Measurements from ENCODE around the gene NEU3.
A peak's percentile ranks its signal among the peaks of the same experiment; 100 is the strongest.

Gene NEU3, protein sequence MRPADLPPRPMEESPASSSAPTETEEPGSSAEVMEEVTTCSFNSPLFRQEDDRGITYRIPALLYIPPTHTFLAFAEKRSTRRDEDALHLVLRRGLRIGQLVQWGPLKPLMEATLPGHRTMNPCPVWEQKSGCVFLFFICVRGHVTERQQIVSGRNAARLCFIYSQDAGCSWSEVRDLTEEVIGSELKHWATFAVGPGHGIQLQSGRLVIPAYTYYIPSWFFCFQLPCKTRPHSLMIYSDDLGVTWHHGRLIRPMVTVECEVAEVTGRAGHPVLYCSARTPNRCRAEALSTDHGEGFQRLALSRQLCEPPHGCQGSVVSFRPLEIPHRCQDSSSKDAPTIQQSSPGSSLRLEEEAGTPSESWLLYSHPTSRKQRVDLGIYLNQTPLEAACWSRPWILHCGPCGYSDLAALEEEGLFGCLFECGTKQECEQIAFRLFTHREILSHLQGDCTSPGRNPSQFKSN

DNA sequence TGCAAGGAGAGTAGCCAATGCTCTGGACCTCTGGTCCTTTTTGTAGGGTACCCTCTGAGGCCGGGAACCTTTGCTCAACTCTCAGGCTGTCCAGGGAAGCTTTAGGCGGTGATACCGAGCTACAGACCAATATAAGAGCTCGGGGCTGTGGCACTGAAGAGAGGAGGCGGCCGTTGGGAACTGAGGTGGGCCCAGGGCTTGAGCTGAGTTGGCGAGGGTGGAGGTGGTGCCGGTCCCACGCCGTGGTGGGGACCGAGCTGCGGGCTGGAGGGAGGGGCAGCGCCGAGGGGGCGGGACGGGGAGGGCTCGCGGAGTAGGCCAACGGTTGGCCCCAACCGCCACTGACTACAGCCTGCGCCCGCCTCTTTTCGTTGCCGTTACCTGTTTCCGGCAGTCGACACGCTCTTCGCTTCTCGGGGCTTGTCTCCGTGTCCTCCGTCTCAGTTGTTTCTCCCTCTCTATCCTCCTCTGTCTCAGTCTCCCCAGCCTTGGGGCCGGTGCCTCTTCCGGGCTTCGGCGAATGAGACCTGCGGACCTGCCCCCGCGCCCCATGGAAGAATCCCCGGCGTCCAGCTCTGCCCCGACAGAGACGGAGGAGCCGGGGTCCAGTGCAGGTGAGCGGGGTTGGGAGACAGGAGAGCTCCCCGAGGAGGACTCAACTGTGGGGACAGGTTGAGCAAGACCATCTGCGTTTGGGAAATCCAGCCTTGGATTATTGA is at the start of gene NEU3:
TSS of gene NEU3 (plus strand) at position 393 of the 719 bp plus-strand sequence. CDS start at position 521, 128 bp downstream.
- H3K36me3 ChIP-seq (ENCODE audit: insufficient read depth), result no peaks in the 10 kb centered on the region
- H3K79me2 ChIP-seq (ENCODE audit: insufficient read depth, low read depth), result 0 out of 2 replicates have a peak, but pooled peaks cover 12% of the 10 kb centered on the region
- peak within 1 kb of the TSS; percentile 82 for H3K4me2 ChIP-seq
- peaks cover 28% of the 10 kb centered on the region for H3K4me1 ChIP-seq (ENCODE audit: low read depth, poor library complexity, severe bottlenecking)
- peak within 1 kb of the TSS; percentile 40 for H3K27ac ChIP-seq
- TF ChIP-seq, protein P1, sequence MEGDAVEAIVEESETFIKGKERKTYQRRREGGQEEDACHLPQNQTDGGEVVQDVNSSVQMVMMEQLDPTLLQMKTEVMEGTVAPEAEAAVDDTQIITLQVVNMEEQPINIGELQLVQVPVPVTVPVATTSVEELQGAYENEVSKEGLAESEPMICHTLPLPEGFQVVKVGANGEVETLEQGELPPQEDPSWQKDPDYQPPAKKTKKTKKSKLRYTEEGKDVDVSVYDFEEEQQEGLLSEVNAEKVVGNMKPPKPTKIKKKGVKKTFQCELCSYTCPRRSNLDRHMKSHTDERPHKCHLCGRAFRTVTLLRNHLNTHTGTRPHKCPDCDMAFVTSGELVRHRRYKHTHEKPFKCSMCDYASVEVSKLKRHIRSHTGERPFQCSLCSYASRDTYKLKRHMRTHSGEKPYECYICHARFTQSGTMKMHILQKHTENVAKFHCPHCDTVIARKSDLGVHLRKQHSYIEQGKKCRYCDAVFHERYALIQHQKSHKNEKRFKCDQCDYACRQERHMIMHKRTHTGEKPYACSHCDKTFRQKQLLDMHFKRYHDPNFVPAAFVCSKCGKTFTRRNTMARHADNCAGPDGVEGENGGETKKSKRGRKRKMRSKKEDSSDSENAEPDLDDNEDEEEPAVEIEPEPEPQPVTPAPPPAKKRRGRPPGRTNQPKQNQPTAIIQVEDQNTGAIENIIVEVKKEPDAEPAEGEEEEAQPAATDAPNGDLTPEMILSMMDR (conservative IDR thresholded peaks at IDR 0.05; ENCODE audit: low read depth, low read length), result no peak
- no peak within 1 kb of the TSS for H3K4me3 ChIP-seq (IDR thresholded peaks at IDR 0.05; ENCODE audit: insufficient read depth, low read depth, low read length)
- no peaks in the 10 kb centered on the region for H4K20me1 ChIP-seq (ENCODE audit: insufficient read depth)
- no peaks in the 10 kb centered on the region for H3K27me3 ChIP-seq (ENCODE audit: insufficient read depth, low read depth)
- H3K9ac ChIP-seq, result peak within 1 kb of the TSS; percentile 73
- H2AFZ ChIP-seq (ENCODE audit: low read depth), result peak within 1 kb of the TSS; percentile 80

DNA sequence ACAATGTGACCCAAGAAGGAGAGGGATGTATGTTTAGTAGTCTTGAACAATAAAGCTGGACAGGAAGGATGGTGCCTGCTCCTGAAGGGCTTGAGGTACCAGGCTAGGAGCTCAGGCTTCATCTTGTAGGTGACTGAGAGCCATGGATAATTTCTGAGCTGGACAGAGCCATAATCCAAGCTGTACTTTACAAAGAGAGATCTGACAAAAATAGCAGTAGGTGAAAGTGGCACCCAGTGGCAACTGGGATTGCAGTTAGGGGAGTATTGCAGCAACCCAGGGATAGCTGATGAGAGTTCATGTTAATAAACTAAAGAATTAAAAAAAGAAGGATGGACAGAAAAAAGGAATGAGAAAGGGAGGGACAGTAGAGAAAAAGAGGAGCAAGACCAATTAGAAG is 47.2 kb upstream of the NEU3 start:
- Histone ChIP-seq H3K4me2 (no peak overlapping the region), H4K20me1 (ENCODE audit: insufficient read depth) (no peaks in the 10 kb centered on the region), H3K9ac (no peak overlapping the region), H3K4me3 (IDR thresholded peaks at IDR 0.05; ENCODE audit: insufficient read depth, low read depth, low read length) (no peak overlapping the region), H2AFZ (ENCODE audit: low read depth) (no peak overlapping the region), H3K4me1 (ENCODE audit: low read depth, poor library complexity, severe bottlenecking) (no peaks in the 10 kb centered on the region), H3K27ac (no peak overlapping the region), H3K79me2 (ENCODE audit: insufficient read depth, low read depth) (no peaks in the 10 kb centered on the region), H3K27me3 (ENCODE audit: insufficient read depth, low read depth) (no peaks in the 10 kb centered on the region), H3K36me3 (ENCODE audit: insufficient read depth) (no peaks in the 10 kb centered on the region)
- TF ChIP-seq, protein P1 (conservative IDR thresholded peaks at IDR 0.05; ENCODE audit: low read depth, low read length), result no peak

DNA sequence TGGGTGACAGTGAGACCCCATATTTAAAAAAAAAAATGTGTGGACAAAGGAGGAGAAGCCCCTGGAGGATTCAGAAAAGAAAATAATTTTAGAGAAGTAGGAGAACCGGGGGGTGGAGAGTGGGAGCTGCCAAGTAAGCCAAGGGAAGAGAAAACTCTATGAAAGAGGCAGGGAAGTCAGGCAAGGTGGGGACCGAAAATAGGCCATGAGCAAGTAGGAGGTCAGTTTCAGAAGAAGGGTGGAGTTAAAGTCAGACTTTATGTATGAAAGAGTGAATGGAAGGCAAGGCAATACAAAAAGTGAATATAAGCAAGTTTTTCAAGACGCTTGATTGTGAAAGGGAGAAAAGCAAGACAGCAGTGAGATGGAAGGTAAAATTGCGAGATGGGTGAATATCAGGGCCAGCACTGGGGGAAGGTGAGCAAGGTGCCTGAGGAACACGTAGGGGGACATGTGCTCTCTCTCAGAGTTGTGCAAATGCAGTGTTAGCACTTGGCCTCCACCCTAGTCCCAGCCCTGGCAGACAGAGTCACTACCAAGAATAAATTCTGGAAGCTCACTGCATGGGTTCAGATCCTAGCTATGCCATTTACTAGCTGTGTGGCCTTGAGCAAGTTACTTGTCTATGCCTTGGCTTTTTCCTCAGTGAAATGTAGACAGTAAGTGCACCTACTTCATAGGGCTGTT is 46.5 kb upstream of the NEU3 start:
- TF ChIP-seq, protein P1 (conservative IDR thresholded peaks at IDR 0.05; ENCODE audit: low read depth, low read length), result no peak
- Histone ChIP-seq H3K36me3 (ENCODE audit: insufficient read depth) (no peaks in the 10 kb centered on the region), H3K4me2 (no peak overlapping the region)

DNA sequence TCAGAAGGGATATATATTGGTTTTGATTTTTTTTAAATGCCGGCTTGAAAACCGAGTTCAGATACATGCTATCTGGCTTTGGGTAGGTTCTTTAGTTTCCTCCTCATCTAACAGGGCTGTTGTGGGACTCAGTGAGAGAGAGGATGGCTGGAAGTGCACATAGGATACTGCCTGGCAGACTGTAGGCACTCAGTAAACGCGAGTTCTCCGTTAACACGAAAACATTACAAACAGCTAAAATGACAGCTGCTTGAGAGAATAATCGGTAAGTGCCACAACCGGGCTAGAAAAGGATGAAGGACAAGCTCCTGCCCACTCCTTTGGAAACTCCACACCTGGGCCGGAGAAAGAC is 40.2 kb upstream of the NEU3 start:
- H3K27ac ChIP-seq, result peak overlapping the region; percentile 38
- H3K79me2 ChIP-seq (ENCODE audit: insufficient read depth, low read depth), result peaks cover 53% of the 10 kb centered on the region
- no peaks in the 10 kb centered on the region for H4K20me1 ChIP-seq (ENCODE audit: insufficient read depth)
- no peaks in the 10 kb centered on the region for H3K27me3 ChIP-seq (ENCODE audit: insufficient read depth, low read depth)
- peak overlapping the region; percentile 97 for H2AFZ ChIP-seq (ENCODE audit: low read depth)
- TF ChIP-seq, protein P1 (conservative IDR thresholded peaks at IDR 0.05; ENCODE audit: low read depth, low read length), result no peak
- H3K4me2 ChIP-seq, result peak overlapping the region; percentile 100
- H3K36me3 ChIP-seq (ENCODE audit: insufficient read depth), result no peaks in the 10 kb centered on the region; the same call in 1 of the 2 replicates
- H3K9ac ChIP-seq, result peak overlapping the region; percentile 96
- no peak overlapping the region for H3K4me3 ChIP-seq (IDR thresholded peaks at IDR 0.05; ENCODE audit: insufficient read depth, low read depth, low read length)
- H3K4me1 ChIP-seq (ENCODE audit: low read depth, poor library complexity, severe bottlenecking), result peaks cover 37% of the 10 kb centered on the region

More for the DNA sequence above, 46.5 kb upstream of the NEU3 start:
- no peaks in the 10 kb centered on the region for H3K79me2 ChIP-seq (ENCODE audit: insufficient read depth, low read depth)
- H2AFZ ChIP-seq (ENCODE audit: low read depth), result no peak overlapping the region
- H3K27me3 ChIP-seq (ENCODE audit: insufficient read depth, low read depth), result no peaks in the 10 kb centered on the region
- no peaks in the 10 kb centered on the region for H3K4me1 ChIP-seq (ENCODE audit: low read depth, poor library complexity, severe bottlenecking)
- H3K4me3 ChIP-seq (IDR thresholded peaks at IDR 0.05; ENCODE audit: insufficient read depth, low read depth, low read length), result no peak overlapping the region
- no peaks in the 10 kb centered on the region for H4K20me1 ChIP-seq (ENCODE audit: insufficient read depth)
- no peak overlapping the region for H3K9ac ChIP-seq
- no peak overlapping the region for H3K27ac ChIP-seq

Measured in KMS-11 (cell line).